Neural cell (in vitro differentiated cells): ENCODE data around the gene TCF12.

ENCODE experiments used
- CTCF ChIP-seq: fragments of 450-650 bp; IDR thresholded peaks from 2 replicates; pipeline ENCODE4 v1.5.1; 2014; ENCODE audit warnings: antibody characterized with exemption, mild to moderate bottlenecking, moderate library complexity; ENCODE audit not compliant: poor library complexity, severe bottlenecking
- EP300 ChIP-seq: fragments of 450-650 bp; conservative IDR thresholded peaks from 2 replicates; pipeline ENCODE4 v1.6.1; 2014; ENCODE audit warnings: antibody characterized with exemption, mild to moderate bottlenecking, moderate library complexity; ENCODE audit not compliant: poor library complexity, severe bottlenecking
- EZH2 ChIP-seq: fragments of 200-600, 300-800 bp; shearing (Covaris generic), sonication (generic); IDR thresholded peaks from 2 replicates; pipeline ENCODE4 v1.6.1; 2014; ENCODE audit warnings: antibody characterized with exemption, low read length, borderline replicate concordance, mild to moderate bottlenecking; ENCODE audit not compliant: insufficient read depth, poor library complexity, severe bottlenecking
- MXI1 ChIP-seq: fragments of 450-650 bp; conservative IDR thresholded peaks from 2 replicates; pipeline ENCODE4 v1.6.1; 2014; ENCODE audit warnings: antibody characterized with exemption, mild to moderate bottlenecking; ENCODE audit not compliant: poor library complexity, severe bottlenecking
- POLR2AphosphoS5 ChIP-seq: IDR thresholded peaks from 2 replicates; pipeline ENCODE4 v1.6.1; 2012
- RAD21 ChIP-seq: fragments of 450-650 bp; conservative IDR thresholded peaks from 2 replicates; pipeline ENCODE4 v1.6.1; 2014; ENCODE audit warnings: antibody characterized with exemption, mild to moderate bottlenecking, moderate library complexity
- REST ChIP-seq: IDR thresholded peaks from 2 replicates; pipeline ENCODE4 v1.6.1; 2012; ENCODE audit warnings: borderline replicate concordance
- SMC3 ChIP-seq: fragments of 450-650 bp; conservative IDR thresholded peaks from 2 replicates; pipeline ENCODE4 v1.6.1; 2014; ENCODE audit warnings: antibody characterized with exemption, mild to moderate bottlenecking, moderate library complexity; ENCODE audit not compliant: poor library complexity
- TAF1 ChIP-seq: IDR thresholded peaks from 2 replicates; pipeline ENCODE4 v1.6.1; 2012; ENCODE audit warnings: low read depth

- TF ChIP-seq CTCF = no peak
- no peak for TF ChIP-seq EP300
- TF ChIP-seq POLR2AphosphoS5 = no peak
- TF ChIP-seq RAD21 = peak; percentile 22
- TF ChIP-seq SMC3 = peak; percentile 42
- TF ChIP-seq EZH2 = no peak
- TF ChIP-seq REST = no peak
- peak; percentile 54 for TF ChIP-seq MXI1
- TF ChIP-seq TAF1 = no peak
Measured at GRCh38 chr15:56919609-56920366, 1.3 kb downstream of the TCF12 start.
